ENCODE results near the gene SLC16A5. TPM values are rescaled to one million over a fixed set of nuclear protein-coding genes. Genes with fewer than 3 reads are reported as not detected.
"Not testable (repeated sequence)": the region's sequence is repeated elsewhere in the genome, so short reads cannot be mapped to it uniquely, and the experiment has no call there.

The SLC16A5 gene
- 10 to 100 TPM; 26.6 to 39.6 TPM for total RNA-seq
- long read RNA-seq, transcript SLC16A5-201 (7 exons, 1,934 nt), result major isoform, 8 of 38 reads
- long read RNA-seq, partial matches to known transcripts, result 4 of 38 reads
- long read RNA-seq, other reads (novel, unspliced or antisense), result 22 of 38 reads

- intact Hi-C loops (cut with DNase I, micrococcal nuclease), result no loop called here
- ATAC-seq (peak; percentile 63), DNase-seq (peak; percentile 92 to 94)
Measured at GRCh38 chr17:75087558-75088453, at the start of gene SLC16A5. Gene SLC16A5 (plus strand): TSS chr17:75087954. CDS start chr17:75093637, 5,683 bp downstream.

GRCh38 chr17:75039238-75039637 lies 48.5 kb upstream of the SLC16A5 start:
- no peak for ATAC-seq
- DNase-seq, result no peak
- intact Hi-C loops (cut with DNase I, micrococcal nuclease), result loop anchor here in 1 of 2 donors (10.0 kb wide), 1 partner anchor 54 kb away; the partner anchor contains the start of gene CDR2L

DNA sequence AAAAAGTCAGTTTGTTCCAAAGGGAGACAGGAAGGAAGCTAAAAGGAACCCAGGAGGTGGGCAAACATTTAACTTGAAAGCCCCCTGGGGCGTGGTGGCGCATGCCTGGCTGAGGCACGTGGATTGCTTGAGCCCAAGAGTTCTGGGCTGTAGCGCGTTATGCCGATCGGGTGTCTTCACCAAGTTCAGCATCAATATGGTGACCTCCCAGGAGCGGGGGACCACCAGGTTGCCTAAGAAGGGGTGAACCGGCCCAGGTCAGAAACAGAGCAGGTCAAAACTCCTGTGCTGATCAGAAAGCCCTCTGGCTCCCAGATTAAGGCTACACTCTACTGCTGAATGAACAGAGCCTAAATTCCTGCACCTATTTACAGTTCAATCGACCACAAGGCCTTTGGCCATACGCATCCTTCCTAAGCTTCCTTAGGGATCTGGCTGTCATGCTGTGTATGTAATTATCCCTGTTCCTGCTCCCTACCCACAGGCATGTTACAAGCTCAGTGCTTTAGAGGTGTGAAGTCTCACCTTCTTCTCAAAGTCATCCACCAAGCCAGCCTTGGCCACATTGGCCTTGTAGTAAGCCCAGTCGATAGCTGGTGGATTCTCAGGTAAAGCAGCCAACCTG lies 46.0 kb upstream of the SLC16A5 start:
- no peak for DNase-seq
- ATAC-seq, result no peak
- intact Hi-C loops (cut with DNase I, micrococcal nuclease), result no loop called here

GRCh38 chr17:75043789-75044188 lies 44.0 kb upstream of the SLC16A5 start:
- intact Hi-C loops (cut with DNase I, micrococcal nuclease); DNase-seq; ATAC-seq: not testable (repeated sequence)

- DNase-seq, result no peak
- ATAC-seq, result no peak
- intact Hi-C loops (cut with DNase I, micrococcal nuclease), result no loop called here
Measured at GRCh38 chr17:75044716-75045115, 43.0 kb upstream of the SLC16A5 start.

DNA sequence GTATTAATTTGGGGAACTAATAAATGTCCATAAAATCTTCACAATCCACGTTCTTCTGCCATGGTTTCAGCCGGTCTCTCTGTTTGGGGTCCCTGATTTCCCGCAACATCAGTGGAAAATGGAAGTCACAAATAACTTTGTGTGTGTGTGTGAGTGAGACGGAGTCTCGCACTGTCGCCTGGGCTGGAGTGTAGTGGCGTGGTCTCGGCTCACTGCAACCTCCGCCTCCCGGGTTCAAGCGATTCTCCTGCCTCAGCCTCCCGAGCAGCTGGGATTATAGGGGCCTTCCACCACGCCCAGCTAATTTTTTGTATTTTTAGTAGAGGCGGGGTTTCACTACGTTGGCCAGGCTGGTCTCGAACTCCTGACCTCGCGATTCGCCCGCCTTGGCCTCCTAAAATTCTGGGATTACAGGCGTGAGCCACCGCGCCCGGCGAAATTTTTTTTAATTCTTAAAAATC lies 41.8 kb upstream of the SLC16A5 start:
- ATAC-seq; intact Hi-C loops (cut with DNase I, micrococcal nuclease); DNase-seq: not testable (repeated sequence)

DNA sequence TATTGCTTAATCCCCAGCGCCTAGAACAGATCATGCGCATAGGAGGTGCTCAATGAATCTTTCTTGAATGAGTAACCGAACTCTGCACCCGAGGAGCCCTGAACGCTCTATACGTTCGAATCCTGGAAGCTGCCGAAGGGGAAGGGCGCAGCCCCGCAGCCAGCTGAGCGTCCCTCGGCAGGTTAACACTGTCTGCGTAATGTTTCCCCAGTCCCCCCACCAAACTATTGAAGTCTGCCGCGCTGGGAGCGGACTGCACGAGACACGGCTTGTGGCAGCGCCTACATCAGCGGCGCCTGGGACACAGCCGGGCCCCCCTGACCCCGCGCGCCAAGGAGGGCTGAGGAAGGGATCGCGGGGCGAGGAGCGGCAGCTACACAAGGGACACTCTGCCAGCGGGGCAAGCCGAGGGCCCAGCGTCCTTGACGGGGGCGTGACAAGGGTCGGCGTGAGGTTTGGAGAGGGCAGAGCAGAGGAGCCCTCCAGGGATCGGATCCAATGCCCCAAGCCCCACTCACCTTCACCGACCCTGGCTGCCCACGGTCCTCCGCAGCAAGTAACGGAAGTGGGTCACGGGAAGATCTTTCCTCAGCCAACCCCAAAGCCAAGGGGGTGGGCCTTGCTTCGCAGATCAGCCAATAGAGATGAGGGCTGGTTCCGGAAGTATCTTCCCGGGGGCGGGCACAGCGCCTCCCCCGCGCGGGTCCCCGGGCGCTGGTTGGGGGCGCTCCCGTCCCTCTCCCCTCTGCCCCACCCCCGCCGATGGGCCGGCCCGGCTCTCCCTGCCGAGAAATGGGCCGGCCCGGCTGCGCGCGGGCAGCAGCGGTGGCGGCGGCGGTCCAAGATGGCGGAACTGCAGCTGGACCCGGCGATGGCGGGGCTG lies 41.1 kb upstream of the SLC16A5 start, which contains the start of the genes ATP5PD and KCTD2:
ATP5PD (minus strand) TSS at position 563 of the 883 bp plus-strand sequence. CDS start 4,319 bp downstream, outside the sequence.
KCTD2 (plus strand) TSS at position 819 of the 883 bp plus-strand sequence; CDS start at position 845, 26 bp downstream.
- peak; percentile 95 for ATAC-seq
- intact Hi-C loops (cut with DNase I, micrococcal nuclease), result no loop called here
- peak; percentile 94 to 97 for DNase-seq

DNA sequence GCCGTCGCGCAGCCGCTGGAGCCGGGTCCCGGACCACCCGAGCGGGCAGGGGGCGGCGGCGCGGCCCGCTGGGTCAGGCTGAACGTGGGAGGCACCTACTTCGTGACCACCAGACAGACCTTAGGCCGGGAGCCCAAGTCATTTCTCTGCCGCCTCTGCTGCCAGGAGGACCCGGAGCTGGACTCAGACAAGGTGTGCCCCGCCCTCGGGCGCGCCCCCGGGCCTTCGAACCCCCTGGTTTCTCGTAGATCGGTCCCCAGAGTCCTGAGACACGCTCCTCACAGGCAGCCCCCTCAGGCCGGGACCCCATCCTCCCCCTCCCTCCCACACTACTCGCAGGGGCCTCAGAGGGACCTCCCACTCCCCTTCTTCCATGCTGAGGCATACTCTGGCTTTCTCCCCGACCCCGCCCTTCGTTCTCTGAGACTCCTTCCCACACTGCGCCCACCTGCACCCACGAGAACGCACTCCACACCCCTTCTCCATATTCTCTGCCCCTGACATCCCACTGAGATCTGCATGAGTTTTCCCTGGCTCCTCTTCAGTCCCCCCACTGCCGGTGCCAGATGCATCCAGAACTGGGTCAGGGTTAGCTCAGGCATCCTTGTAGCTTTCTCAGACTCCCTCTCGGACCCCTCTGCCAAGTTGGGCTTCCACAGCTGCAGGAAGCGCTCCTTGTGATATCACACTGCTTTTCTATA lies 40.2 kb upstream of the SLC16A5 start:
- ATAC-seq, result no peak
- intact Hi-C loops (cut with DNase I, micrococcal nuclease), result no loop called here
- peak; percentile 54 to 69 for DNase-seq

GRCh38 chr17:75048249-75048878 lies 39.4 kb upstream of the SLC16A5 start:
- no peak for ATAC-seq
- no peak for DNase-seq
- intact Hi-C loops (cut with DNase I, micrococcal nuclease), result no loop called here

- ATAC-seq (no peak), DNase-seq (no peak)
- intact Hi-C loops (cut with DNase I, micrococcal nuclease), result no loop called here
Measured at GRCh38 chr17:75049057-75049456, 38.7 kb upstream of the SLC16A5 start.

GRCh38 chr17:75049706-75050105 lies 38.0 kb upstream of the SLC16A5 start:
- no peak for DNase-seq
- intact Hi-C loops (cut with DNase I, micrococcal nuclease), result no loop called here
- ATAC-seq, result no peak

DNA sequence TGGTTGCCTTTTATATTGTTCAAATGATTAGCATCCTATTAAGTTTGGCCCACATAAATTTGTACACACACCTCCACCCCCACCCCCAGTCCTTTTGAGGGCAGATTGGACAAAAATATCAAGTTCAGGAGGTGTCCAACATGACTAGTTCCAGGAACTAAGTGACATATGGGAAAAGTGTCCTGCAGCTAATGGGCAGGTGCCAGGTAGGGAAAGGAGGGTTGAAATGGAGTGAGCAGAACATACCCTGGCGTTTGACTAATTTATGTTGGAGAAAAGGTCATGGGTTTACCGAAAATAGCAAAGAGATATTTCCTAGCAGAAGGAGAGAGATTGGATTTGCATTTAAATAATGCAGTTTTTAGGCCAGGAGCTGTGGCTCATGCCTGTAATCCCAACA lies 35.8 kb upstream of the SLC16A5 start:
- no peak for DNase-seq
- intact Hi-C loops (cut with DNase I, micrococcal nuclease), result no loop called here
- no peak for ATAC-seq

DNA sequence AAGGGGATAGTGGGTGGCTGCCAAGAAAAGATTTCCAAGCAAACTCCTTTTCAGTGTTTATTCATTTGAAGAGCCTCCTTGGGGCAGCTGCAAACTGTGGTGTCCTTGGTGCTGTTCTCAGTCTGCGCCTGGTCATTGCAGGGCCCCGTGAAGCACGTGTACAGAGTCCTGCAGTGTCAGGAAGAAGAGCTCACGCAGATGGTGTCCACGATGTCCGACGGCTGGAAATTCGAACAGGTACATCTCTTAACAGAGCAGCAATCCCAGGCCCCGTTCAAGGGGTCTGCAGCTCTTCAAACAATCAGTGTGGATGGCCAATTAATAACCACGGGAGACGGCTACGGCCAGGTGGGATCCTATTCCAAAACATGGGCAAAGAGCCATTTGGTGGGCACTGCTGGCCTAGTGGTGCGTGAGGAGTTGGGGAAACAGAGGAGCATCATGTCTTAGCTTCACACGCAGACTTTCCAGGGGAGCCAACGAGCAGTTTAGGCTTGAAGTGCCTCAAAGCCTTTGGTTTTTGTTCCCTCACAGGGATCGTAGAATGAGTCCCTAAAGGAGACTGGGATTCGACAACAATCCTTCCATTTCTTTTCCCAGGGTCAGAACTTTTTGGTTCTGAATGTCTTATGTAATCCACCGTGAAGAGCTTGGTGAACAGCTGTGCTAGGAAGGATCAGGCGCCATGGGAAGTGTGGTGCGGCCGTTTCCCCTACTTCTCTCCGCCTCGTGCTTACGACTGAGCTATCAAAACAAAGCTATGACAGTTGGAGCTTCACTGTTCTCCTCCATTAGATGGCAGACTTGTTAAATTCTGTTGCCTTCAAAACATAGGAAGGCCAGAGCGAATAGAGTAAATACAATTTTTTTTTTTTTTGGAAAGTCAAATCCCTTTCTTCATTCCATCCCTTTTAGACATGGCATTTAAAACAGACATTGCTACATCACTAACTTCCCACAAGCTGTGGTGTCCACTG lies 28.1 kb upstream of the SLC16A5 start:
- peak; percentile 82 for ATAC-seq
- peak in 1 of 2 donors; percentile 22 for DNase-seq
- intact Hi-C loops (cut with DNase I, micrococcal nuclease), result no loop called here

GRCh38 chr17:75060434-75061054 lies 27.2 kb upstream of the SLC16A5 start:
- intact Hi-C loops (cut with DNase I, micrococcal nuclease), result no loop called here
- ATAC-seq, result no peak
- no peak for DNase-seq

GRCh38 chr17:75061055-75061438 lies 26.7 kb upstream of the SLC16A5 start:
- DNase-seq (no peak), ATAC-seq (no peak)
- intact Hi-C loops (cut with DNase I, micrococcal nuclease), result no loop called here

GRCh38 chr17:75061618-75062017 lies 26.1 kb upstream of the SLC16A5 start:
- DNase-seq (no peak), ATAC-seq (no peak)
- intact Hi-C loops (cut with DNase I, micrococcal nuclease), result no loop called here

All from left colon (tissue), 2 donors.